Stimulated activated CD4-positive, alpha-beta T cell treated with anti-CD3 and anti-CD28 coated beads, TNF-alpha, amount 100 ng/mL, for 1 hour (primary cell): ENCODE results near the gene HMMR.

Experiments used
- DNase-seq, 3 donors: peaks; one replicate each; pipeline ENCODE4 v3.0.0-alpha.2; 2020; ENCODE audit warnings: low read depth in 3 of 3, low spot score in 1 of 3

The HMMR gene

DNA sequence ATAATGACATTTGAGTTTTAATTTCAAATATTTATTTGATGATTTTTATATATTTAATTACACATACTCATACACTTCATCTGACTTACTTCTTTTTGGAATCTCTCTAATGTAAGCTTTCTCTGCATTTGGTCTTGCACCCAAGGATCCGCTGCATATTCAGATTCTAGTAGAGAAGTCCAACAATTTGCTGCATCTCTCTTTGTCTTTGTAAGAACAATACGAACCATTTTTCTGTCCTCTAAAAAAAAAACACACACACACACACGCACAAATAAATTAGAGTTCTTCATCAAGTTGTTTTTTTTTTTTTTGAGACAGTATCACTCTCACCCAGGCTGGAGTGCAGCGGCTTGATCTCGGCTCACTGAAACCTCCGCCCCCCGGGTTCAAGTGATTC is 3.6 kb upstream of the HMMR start:
- no peak for DNase-seq

DNA sequence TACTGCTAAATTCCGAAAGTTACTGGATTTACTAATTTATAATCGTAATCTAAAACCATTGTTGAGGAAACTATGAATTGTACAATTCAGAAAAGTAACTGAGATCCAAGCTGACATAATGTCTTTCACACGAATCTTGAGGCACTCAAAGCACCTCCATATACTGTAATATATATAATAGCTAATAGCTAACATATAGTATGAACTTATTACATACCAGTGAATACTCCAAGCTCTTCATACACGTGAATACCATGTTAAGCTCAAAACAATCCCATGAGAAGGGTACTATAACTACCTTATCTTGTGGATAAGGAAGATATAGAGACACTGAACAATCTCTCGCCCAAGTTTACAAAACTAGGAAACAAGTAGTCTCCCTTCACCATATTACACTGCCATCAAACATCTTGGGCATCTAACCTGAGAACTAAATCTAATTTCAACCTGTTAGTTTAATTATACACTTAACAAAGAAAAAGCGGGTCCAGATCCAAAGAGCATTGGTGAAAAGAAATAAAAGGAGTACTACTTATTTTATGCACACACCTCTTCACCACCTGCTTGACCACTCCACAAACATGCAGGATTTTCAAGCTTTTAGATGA is 1.6 kb upstream of the HMMR start:
- no peak for DNase-seq

DNA sequence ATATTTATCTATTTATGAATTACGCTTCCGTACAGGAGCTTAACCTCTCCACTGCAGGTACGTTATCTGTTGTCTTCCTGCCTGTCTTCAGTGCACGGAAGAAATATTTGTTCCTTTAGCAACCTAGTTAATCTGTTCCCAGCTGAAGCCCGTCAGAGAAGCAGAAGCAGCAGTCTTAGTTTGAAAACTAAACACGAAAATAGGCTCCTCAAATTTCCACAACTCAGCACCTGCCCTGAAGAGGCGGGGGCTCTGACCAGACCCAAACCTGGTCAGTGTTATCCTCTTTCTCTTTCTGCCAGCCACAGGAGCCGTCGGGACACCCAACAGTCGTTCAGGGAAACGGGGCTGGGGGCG is 992 bp upstream of the HMMR start:
- DNase-seq, result no peak

DNA sequence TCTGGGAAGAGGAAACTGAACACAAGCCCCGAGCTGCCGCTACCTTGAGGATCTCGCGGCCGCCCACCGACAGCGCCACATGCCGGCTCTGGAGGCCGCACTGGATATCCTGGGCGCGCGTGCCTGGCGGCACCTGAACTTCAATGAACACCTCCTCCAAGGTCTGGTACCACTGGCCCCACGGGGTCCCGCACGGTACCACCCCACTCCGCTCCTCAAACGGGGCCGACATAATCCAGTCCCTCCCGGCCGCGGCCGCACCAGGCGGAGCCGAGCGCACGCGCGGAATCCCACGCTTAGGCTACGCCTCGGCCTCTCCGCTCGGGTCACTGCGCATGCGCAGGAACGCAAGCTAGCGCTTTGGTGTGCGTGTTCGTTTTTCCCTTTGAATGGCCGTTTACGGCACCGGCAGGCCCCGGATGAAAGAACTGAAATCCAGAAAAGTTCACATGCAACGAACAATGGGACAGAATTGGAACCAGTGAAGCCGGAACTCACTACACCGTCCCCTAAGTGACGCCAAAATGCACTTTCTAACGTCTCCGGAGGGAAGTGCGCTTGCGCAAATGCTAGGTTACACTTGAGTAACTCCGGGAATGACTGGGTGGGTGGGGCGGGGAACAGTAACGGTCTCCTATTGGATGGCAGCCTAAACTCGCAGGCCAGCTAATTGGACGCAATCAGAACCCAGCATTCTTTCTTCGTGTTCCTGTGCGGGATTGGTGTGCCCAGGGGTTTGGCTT is 442 bp upstream of the HMMR start, which contains the start of gene NUDCD2:
TSS of gene NUDCD2 (minus strand) at position 284 of the 743 bp plus-strand sequence. CDS start at position 232, 52 bp downstream.
- DNase-seq, result peak; percentile 84 to 91 (median 87)

GRCh38 chr5:163463063-163463435 is 2.6 kb downstream of the HMMR start:
- no peak for DNase-seq

- no peak for DNase-seq
Measured at GRCh38 chr5:163467682-163468081, 7.2 kb downstream of the HMMR start.

DNA sequence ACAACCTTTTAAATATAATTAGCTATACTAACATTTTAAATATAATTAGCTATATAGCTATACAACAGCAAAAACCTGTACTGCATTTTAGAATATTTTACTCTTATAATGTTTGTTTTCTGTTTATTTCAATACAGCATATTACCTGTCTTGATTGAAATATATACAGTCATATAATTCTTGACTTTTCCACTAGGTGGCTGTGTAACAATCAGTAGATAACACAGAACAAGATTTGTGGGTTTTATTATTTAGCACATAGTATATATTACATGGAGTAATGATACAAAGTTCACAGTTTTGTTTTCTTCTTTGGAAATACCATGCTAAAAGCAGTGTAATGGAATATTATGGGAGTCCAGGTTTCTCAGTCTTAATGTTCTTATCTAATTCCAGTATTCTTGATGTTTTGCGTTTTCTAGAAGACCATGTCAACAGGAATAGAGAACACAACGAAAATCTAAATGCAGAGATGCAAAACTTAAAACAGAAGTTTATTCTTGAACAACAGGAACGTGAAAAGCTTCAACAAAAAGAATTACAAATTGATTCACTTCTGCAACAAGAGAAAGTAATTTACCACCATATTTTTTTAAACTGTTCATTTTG is 13.3 kb downstream of the HMMR start:
- no peak for DNase-seq

DNA sequence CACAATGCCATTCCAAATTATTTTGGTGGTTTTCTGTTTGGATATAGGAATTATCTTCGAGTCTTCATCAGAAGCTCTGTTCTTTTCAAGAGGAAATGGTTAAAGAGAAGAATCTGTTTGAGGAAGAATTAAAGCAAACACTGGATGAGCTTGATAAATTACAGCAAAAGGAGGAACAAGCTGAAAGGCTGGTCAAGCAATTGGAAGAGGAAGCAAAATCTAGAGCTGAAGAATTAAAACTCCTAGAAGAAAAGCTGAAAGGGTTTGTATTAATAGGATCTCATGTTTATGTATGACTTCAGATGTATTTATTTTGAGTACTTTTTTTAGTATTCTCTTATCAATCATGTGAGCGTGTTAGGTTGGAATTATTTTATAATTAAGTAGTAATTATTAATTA is 15.0 kb downstream of the HMMR start:
- DNase-seq, result no peak

DNA sequence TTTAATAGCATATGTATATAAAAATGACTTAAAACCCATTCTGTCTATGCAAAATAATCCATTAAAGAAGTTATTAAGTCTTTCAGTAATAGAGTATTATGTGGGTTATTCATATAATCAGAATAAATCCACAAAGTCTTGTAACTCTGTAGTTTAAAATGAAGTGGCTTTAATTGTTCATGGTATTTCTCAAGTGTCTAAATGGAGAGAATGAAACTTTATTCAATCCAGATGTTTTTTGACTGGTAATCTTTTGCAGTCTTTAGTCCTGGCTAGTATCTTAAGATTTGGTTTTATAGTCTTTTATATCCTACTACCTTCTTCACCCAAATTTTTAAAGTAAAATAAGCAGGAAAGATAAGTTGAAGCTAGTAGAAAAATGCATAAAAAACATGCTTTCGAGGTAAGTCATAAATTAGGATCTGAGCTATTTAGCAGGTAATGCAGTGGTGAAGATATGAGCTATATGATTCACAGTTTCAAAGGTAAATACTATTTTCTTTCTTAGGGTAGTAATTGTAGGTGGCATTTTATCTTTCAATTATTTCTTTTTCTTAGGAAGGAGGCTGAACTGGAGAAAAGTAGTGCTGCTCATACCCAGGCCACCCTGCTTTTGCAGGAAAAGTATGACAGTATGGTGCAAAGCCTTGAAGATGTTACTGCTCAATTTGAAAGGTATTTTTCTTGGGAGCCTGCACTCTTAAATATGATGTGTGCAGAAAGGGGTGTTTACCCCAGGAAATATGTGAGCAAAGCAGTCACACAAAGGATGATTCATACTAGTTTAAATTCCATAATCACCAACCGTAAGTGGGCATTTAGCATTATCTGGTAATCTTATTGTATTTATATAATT is 17.9 kb downstream of the HMMR start:
- DNase-seq, result no peak

DNA sequence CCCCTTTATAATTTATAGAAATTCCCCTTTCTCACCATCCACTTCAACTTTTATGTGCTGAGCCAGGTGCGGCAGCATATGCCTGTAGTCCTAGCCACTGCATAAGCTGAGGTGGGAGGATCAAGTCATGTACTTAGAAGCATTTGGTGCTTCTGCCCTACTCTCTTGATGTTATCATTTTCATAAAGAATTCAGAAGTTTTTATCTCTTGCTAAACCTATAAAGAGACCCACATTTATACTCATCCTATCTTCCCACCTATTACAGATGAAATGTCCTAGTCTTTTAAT is 18.5 kb downstream of the HMMR start:
- no peak for DNase-seq

- no peak for DNase-seq
Measured at GRCh38 chr5:163489055-163489744, 28.8 kb downstream of the HMMR start.

GRCh38 chr5:163489745-163490075 is 29.3 kb downstream of the HMMR start:
- DNase-seq, result no peak

- DNase-seq, result no peak
Measured at GRCh38 chr5:163496286-163496685, 35.9 kb downstream of the HMMR start.

GRCh38 chr5:163497315-163497714 is 36.9 kb downstream of the HMMR start:
- DNase-seq, result no peak

DNA sequence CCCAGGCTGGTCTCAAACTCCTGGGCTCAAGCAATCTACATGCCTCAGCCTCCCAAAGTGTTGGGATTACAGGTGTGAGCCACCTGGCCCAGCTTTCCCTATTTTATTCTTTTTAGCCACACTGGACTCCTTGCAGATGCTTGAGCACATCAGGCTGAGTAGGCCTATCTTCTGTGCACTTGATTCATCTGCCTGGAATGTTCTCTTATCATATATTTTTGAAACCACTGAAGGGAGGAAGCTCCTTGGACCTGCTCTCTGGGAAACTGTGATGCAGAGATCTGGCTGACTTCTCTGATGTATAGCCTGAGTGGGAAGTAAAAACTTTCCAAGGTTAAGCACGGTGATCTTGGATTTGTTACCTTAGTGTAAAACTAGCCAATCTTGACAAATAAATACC is 38.5 kb downstream of the HMMR start:
- no peak for DNase-seq

DNA sequence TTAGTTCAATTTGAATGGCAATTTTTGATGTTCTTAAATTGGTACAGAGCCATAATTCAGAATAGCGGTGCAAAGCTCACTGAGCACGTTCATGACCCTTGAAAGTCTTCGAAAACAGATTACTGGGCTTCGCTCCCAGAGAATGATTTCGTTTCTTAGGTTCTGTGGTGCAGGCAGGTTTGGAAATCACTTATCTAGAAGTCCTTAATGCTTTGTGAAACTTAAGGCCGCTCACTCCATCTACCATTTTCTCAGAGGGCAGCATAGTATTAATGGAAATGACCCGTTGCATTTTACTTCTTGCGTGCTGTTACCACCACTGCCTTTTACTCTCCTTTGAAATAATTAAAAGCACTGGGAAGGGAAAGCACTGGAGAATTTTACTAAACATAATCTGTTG is 42.1 kb downstream of the HMMR start:
- no peak for DNase-seq

DNA sequence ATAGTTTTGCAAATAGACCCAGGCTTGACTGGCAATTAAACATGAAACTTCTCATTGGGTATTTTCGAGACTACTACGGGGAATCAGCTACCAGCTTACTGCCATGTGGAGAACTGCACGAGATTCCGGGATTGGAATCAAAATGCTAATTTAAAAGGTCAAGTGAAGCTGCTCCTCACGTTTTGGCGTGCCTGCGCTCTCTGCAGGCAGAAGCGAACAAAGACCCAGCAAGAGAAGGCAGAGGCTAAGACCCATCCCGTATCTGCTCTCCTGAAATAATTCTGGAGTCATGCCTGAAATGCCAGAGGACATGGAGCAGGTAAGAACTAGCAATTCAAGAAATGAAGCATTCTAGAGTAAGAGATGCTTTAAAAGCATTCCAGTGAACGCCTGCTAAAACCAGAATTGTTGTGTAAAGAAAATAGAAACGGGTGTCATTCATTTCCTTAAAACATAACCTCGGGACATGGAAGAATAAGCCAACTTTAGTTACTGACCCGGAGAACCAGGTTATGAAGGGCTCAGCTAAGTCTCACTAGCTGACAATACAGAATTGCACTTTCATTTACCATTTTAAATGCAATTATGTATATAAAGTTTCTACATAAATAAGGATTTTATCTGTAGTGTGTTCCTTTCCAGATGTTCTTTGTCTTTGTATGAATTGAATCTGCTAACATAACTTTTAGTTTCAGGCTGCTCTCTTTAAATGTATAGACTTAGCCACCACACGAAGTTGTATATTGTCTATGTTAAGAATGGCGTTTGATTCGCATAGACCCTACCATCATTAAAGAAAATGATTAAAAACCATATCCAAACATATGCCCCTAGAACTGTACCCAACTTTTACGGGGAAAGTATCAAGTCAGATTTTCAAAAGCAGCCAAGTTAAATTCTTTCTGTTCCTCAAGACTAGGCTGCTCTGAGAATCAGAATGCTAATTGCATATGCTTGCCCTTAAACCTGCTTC is 43.0 kb downstream of the HMMR start:
- DNase-seq, result peak in 1 of 3 donors; percentile 12

- DNase-seq, result peak in 1 of 3 donors; percentile 20
Measured at GRCh38 chr5:163504079-163504931, 43.9 kb downstream of the HMMR start.

GRCh38 chr5:163505049-163505367 is 44.6 kb downstream of the HMMR start:
- no peak for DNase-seq
